ENCODE data around the gene SLC8A2. TPM values are rescaled to one million over a fixed set of nuclear protein-coding genes. Genes with fewer than 3 reads are reported as not detected.
"Not testable (repeated sequence)": the region's sequence is repeated elsewhere in the genome, so short reads cannot be mapped to it uniquely, and the experiment has no call there.

SLC8A2 gene
- total RNA-seq, 1 donor from 2014 or later: 0.17 TPM

DNA sequence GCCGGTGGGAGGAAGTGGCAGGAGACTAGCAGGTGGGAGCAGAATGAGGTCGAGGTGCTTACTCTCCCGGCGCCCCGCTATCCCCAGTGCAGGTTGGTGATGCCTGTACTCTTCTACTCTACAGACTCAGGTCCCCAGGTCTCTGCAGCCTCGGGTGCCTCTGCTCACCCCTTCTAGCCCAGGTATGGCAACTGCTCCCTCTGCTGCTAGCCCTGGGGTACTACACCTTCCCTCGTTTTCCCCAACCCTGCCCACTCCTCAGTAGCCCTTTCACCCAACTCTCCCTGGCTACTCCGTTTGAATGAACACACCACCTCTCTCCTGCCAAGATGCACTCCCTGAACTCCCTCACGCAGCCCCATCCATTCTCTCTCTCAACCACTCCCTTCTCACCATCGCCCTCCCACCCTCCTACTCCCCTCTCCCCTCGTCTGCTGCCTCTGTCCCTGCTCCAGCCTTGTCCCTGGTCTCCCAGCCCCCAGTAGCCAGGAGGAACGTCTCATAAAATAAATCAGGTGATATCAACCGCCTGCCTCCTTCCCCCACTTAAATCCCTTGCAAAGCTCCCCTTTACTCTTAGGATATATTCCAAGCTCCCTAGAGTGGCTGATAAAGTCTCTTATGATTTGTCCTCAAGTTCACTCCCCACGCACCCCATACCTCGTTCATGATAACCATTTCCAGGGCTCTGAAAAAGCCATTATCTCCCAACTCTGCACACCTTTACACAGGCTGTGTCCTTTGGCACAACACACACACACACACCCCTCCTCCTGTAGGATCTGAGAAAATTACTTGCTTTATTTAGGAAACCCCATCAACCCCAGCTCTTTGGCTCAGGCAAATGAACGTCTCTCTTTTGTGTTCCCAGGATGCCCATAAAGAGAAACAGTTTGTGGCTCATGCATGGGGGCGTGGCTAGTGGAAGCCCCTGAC is 44.2 kb downstream of the SLC8A2 start:
- peak; percentile 73 for DNase-seq

DNA sequence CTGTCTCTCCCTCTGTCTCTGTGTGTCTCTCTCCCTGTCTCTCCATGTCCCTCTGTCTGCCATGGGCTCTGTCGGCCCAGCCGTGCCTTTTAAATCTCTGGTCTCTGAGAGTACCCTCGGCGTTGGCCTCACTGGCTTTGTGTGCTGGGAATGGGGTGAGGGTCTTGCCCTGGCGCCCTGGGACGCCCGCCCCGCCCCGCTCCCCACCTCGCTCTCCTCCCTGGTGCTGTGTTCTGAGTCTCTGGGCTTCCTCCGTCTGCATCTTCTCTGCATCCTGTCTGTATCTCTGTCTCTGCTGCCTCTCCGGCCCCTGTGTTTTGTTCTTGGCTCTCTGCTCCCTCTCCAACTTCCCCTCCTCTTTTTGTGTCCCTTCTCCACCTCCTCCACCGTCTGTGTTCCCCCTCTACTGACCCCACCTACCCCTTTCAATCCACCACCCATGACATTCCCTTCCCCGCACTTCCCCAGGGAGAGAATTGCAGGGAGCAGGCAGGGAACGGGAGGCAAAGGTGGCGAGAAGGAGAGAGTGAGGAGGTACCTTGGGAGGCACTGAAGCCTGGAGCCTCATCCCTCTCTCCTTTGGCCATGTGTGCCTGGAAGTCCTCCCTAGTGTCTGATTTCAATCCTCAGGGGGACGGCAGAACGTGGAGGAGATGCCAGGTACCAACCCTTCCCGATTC is 48.4 kb downstream of the SLC8A2 start:
- DNase-seq: no peak

DNA sequence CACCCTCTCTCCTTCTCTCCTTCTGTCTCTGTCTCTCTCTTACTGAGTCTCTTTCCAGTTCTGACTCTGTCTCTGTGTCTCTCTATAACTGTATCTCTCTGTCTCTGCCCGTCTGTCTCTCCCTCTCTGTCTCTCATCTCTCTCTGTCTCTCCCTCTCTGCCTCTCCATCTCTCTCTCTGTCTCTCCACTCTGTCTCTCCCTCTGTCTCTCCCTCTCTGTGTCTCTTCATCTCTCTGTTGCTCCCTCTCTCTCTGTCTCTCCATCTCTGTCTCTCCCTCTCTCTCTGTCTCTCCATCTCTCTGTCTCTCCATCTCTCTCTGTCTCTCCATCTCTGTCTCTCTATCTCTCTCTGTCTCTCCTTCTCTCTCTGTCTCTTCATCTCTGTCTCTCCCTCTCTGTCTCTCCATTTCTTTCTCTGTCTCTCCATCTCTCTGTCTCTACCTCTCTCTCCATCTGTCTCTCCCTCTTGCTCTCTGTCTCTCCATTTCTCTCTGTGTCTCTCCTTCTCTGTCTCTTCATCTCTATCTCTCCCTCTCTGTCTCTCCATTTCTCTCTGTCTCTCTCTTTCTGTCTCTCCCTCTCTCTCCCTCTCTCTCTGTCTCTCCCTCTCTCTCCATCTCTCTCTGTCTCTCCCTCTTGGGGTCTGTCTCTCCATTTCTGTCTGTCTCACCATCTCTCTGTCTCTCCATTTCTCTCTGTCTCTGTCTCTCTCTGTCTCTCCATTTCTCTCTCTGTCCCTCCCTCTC is 49.1 kb downstream of the SLC8A2 start:
- no peak for DNase-seq

GRCh38 chr19:47421844-47422395 is 49.8 kb downstream of the SLC8A2 start:
- no peak for DNase-seq

DNA sequence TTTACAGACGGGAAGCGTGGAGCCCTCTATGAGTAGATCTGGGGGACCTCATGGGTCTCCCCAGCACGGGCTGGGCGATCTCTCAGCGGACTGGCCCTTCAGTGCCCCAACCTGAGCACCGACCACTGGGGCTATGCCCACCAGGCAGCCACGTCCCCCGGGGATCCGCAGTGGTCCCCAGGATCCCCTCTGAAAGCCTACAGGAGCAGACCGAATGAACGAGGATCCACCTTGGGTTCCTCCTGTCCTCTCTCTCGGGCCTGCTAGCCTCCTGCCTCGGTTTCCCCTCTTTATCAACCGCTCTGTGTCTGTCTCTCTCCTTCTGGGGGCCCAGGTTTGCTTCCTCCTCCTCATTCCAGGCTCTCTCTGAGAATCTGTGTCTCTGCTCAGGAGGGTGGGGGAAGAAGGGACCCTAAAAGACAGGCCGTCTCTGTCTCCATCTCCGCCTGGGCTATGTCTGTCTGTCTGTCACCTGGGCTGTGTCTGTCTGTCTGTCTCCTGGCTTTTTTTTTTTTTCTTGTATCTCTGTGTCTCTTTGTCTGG is 50.4 kb downstream of the SLC8A2 start:
- DNase-seq: no peak

GRCh38 chr19:47419789-47420188 is 51.9 kb downstream of the SLC8A2 start:
- no peak for DNase-seq

DNA sequence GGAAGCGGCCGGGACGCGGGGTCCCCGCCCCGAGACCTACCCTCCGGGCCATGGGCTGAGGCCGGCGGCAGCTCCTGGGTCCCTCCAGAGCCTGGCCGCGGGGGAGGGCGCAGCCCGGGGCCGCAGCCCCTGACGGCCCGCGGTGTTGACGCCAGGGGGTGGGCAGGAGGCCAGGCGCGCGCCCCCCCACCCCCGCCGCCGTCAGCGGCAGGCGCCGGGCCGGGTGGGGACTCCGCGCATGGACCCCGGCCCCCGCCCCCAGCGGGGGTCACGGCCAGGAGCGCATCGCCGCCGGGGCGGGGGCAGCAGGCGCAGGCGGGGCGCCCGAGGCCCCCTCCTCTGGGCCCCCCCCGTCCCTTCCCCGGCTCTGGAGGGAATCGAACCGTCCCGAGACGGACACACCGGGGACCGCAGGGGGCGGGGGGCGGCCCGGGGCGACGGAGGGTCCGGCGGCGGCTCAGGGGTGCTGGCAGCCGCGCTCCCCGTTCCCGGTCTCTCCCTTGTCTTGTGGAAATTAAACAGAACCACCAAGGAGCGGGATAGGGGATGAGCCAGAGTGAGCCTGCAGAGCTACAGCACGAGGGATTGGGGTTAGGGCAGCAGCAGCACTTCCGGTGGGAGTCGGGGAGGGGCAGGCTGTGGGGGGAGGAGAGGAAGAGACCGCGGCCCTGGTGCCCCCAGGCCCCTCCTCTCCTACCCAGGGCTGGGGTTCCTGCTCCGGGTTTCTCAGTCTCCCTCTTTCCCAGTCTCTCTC is 52.5 kb downstream of the SLC8A2 start, which contains the start of gene MEIS3:
Gene MEIS3, minus strand, starts transcription at position 498 of the 754 bp plus-strand sequence. Its CDS starts 446 bp downstream, at position 52.
- DNase-seq: no peak

- no peak for DNase-seq
These were observed 53.0 kb downstream of the SLC8A2 start for GRCh38 chr19:47418692-47419029.

GRCh38 chr19:47417746-47418691 is 53.7 kb downstream of the SLC8A2 start:
- DNase-seq: no peak

GRCh38 chr19:47417107-47417745 is 54.5 kb downstream of the SLC8A2 start:
- DNase-seq: no peak

GRCh38 chr19:47416643-47416985 is 55.1 kb downstream of the SLC8A2 start:
- no peak for DNase-seq

- DNase-seq: no peak
These were observed 55.6 kb downstream of the SLC8A2 start for GRCh38 chr19:47415953-47416642.

DNA sequence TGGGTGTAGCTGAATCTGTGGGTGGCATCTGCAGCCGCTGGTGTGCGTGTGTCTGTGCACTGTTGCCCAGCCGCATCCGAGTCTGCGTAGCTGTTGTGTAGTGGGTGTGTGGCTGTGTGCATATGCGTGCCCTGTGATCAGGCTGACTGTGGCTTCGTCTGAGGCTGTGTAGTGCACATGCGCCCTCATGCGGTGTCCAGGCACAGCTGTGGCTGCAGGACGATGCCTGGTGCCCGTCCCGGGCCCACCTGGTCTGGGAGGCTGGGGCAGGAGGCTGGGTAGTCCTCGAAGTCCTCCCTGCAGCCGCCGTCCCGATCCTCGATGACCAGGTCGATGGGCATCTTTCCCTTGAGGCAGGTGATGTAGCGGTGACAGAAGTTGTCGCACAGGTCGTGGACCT is 57.2 kb downstream of the SLC8A2 start:
- peak; percentile 68 for DNase-seq

GRCh38 chr19:47413941-47414340 is 57.8 kb downstream of the SLC8A2 start:
- DNase-seq: no peak

DNA sequence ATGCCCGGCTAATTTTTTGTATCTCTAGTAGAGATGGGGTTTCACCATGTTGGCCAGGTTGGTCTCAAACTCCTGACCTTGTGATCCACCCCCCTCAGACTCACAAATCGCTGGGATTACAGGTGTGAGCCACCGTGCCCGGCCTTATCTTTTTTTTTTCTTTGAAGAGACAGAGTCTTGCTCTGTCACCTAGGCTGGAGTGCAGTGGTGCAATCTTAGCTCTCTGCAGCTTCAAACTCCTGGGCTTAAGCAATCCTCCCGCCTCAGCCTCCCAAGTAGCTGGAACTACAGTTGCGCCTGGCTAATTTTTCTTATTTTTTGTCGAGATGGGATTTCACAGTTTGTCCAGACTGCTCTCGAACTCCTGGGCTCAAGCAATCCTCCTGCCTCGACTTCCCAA is 60.0 kb downstream of the SLC8A2 start:
- DNase-seq: not testable (repeated sequence)

DNA sequence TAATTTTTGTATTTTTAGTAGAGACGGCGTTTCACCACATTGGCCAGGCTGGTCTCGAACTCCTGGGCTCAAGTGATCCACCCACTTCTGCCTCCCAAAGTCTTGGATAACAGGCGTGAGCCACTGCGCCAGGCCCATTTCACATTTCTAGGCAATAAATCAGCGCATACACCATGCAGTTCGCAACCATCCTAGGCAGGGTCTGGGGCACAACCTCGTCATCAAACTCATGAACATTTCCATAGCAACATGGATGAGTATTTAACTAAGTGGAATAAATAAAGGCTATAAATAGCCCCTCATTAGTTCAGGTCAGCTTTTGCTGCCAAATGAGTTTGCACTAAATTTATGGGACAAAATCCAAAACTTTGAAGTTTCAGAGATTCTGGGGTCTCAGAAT is 60.6 kb downstream of the SLC8A2 start:
- no peak for DNase-seq

GRCh38 chr19:47408156-47408938 is 63.3 kb downstream of the SLC8A2 start:
- no peak for DNase-seq

- DNase-seq: no peak
These were observed 64.3 kb downstream of the SLC8A2 start for GRCh38 chr19:47407417-47407774.
